Activated T-cell treated with anti-CD3 and anti-CD28 coated beads for 24 hours (primary cell): Measurements from ENCODE around the gene MAOA.
"Not testable (repeated sequence)": the region's sequence is repeated elsewhere in the genome, so short reads cannot be mapped to it uniquely, and the experiment has no call there.

Source experiments
- DNase-seq: peaks from one replicate; pipeline ENCODE4 v3.0.0-alpha.2; 2020; ENCODE audit warnings: low read depth

MAOA gene

DNA sequence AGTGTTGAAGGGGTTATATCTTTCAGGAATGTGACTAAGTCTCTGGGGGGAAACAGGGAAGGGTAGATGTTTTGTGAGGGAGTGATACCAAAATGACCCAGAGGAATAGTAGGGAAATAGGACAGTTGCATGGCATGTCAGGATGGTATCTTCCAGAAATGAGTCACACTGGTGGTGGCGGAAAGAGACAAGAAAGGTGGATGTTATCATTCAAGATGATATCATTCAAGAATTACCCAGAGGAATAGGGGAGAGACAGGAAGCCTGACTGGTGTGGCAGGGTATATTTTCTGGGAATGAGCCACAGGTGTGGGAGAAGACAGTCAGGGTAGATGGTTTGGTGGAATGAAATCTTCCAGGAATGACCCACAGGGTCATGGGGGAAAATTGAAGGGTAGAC is 61.1 kb downstream of the MAOA start:
- DNase-seq: no peak

DNA sequence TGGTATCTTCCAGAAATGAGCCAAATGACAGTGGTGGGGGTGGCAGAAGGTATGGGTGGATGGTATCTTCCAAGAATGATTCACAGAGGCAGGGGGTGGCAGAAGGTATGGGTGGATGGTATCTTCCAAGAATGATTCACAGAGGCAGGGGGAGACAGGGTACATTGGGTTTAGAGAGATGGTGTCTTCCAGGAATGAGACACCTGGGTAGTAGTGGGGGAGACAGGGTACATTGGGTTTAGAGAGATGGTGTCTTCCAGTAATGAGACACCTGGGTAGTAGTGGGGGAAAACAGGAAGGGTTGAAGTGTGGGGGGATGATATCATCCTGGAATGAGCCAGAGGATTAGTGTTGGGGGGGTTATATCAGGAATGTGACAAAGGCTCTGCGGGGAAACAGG is 62.0 kb downstream of the MAOA start:
- no peak for DNase-seq

DNA sequence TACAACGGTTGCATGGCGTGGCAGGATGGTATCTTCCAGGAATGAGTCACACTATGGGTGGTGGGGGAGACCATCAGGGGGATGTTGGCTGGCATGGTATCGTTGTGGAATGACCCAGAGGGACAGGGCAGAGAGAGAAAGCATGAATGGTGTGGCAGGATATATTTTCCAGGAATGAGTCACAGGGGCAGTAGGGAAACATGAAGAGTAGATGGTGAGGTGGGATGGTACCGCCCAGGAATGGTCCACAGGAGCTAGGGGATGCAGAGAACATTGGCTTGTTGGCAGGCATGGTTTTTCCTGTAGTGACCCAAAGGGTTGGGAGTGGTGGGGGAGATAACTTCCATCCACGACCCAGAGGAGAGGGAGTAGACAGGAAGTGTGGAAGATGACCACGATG is 62.4 kb downstream of the MAOA start:
- DNase-seq: no peak

DNA sequence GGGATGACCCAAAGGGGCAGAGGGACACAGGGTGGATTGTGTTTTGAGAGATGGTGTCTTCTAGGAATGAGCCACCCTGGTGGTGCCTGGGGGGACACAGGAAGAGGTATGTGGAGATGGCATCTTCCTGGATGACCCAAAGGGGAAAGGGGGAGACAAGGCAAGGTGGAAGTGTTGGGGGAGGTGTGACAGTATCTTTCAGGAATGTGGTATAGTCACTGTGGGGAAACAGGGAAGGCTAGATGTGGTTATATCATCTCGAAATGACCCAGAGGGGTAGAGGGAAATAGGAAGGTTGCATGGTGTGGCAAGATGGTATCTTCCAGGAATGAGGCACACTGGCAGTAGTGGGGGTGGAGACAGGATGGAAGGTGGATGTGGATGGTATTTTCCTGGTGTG is 62.9 kb downstream of the MAOA start:
- DNase-seq: no peak

- DNase-seq: no peak
Observed at GRCh38 chrX:43720082-43720481, 64.0 kb downstream of the MAOA start.

DNA sequence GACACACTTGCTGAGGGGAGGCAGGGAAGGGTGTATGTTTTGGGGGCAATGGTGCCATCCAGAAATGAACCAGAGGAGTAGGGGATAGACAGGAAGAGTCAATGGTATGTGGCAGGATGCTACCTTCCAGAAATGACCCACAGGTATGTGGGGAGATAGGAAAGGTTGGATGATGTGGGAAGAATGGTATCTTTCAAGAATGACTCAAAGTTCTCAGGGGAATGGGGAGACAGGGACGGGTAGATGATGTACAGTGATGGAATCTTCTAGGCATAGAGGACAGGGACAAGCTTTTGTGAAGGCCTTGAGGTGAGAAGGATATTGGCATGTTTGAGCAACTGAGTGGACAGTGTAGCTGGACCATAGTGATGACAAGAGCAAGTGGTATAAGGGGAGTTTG is 64.9 kb downstream of the MAOA start:
- DNase-seq: no peak

DNA sequence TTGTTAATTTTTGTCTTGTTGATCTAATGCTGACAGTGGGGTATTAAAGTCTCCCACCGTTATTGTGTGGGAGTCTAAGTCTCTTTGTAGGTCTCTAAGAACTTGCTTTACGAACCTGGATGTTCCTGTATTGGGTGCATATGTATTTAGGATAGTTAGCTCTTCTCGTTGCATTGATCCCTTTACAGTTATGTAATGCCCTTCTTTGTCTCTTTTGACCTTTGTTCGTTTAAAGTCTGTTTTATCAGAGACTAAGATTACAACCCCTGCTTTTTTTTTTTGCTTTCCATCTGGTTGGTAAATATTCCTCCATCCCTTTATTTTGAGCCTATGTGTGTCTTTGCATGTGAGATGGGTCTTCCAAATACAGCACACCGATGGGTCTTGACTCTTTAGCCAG is 69.1 kb downstream of the MAOA start:
- DNase-seq: not testable (repeated sequence)

DNA sequence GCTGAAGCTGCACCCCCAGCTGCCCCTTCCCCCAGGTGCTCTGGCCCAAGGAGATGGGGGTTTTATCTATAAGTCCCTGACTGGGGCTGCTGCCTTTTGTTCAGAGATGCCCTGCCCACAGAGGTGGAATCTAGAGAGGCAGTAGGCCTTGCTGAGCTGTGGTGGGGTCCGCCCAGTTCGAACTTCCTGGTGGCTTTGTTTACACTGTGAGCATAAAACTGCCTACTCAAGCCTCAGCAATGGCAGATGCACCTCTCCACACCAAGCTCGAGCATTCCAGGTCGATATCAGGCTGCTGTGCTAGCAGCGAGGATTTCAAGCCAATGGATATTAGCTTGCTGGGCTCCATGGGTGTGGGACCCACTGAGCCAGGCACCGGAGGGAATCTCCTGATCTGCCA is 71.2 kb downstream of the MAOA start:
- not testable (repeated sequence) for DNase-seq

DNA sequence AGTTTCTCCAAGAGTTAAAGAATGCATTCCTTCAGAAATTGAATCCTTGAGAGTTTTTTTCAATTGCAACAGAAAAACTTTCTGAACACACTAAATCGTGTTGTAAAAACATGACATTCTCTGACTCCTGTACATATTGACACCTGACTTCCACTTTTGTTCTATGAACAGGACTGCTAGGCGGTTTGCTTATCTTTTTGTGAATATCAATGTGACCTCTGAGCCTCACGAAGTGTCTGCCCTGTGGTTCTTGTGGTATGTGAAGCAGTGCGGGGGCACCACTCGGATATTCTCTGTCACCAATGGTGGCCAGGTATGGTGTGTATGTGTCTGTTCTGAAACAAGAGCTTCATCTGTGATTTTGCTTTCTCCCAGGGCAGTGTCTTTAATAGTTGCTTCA is 71.9 kb downstream of the MAOA start:
- no peak for DNase-seq

DNA sequence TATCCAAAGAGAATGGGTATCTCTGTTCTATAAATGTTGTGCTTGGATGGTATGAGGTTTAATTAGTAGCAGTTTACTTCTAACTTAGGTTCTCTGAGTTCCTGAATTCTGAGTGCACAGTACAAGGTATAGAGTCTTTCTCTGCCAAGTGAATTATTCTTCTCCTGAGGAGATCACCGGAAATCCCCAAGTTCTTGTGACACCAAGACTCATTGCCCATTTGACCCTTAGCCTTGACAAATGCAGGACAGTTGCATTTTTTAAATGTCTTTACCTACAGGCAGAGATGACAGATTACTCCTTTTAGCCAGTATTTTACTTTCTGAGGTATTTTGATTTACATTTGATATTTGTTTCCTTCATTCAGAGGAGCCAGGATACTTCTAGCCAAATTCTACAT is 72.9 kb downstream of the MAOA start:
- no peak for DNase-seq

GRCh38 chrX:43731086-43731485 is 75.0 kb downstream of the MAOA start:
- no peak for DNase-seq

GRCh38 chrX:43733699-43734098 is 77.6 kb downstream of the MAOA start:
- DNase-seq: no peak

DNA sequence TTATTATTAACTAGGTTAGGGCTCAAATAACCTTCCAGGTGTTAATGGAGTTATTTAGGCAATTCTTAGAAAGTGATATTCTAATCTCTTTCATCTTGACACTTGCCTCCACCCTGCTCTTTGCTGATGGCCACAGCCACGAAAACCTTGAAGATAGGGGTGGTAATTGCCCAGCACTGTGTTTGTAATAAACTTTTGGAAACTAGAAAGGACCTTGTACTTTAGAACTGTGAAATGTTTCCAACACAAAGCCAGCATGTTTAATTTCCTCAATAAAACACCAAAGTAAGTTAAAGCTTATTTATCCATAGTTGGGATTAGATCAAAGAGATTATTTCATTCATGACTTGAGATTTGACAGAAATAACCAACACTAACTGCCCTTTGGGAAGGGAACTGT is 78.3 kb downstream of the MAOA start:
- no peak for DNase-seq

DNA sequence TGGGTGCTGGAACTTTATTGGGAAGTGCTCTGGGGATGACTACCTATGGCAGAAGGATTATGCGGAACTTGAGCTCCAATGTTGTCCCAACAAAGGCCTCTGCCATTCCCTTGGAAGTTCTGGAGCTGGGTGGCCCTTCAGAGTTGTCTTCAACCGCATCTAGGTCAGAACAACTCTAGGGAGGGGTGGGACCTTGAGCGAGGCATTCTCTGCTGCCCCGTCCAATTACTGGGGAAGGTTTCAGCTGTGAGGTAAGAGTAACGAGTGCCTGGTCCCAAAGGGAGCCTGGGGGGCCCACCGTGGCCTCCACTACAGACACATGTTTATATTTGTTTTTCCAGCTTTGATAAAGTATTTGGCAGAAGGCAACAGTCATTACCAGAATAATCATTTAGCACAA is 79.4 kb downstream of the MAOA start:
- DNase-seq: no peak

GRCh38 chrX:43735957-43736356 is 79.9 kb downstream of the MAOA start:
- DNase-seq: no peak

- no peak for DNase-seq
Observed at GRCh38 chrX:43741843-43742573, 85.9 kb downstream of the MAOA start.

DNA sequence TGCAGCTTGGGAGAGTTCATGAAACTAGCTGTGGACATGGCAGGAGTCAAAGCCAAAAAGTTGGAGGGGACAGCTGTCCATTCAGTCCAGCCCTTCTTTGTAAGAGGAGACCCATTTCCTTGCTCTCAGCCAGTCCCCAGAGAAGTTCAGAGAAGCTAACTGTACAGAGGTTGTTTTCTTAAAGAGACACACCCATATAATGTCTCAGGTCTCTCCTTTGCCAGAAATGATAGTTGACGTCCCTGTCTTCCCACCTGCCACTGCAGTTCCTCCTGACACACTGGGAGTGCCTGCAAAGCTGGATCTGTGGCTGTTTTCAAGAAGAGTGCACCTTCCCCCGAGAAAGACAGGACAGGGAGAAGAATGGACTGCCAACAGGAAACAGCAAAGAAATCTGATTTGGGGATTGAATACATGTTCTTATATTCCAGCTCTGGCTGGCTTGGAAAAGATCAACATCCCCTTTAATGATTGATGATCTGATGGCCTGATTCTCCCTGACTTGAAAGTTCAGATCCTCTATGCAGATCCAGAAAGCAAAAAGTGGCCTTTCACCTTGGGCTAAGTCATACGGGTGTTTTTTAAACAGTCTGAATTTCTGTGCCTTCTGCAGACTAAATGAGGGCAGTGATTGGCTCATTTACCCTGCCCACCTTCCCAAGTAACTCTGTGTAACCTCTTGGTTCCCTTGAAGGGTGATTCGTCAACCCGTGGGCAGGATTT is 87.2 kb downstream of the MAOA start:
- DNase-seq: no peak

DNA sequence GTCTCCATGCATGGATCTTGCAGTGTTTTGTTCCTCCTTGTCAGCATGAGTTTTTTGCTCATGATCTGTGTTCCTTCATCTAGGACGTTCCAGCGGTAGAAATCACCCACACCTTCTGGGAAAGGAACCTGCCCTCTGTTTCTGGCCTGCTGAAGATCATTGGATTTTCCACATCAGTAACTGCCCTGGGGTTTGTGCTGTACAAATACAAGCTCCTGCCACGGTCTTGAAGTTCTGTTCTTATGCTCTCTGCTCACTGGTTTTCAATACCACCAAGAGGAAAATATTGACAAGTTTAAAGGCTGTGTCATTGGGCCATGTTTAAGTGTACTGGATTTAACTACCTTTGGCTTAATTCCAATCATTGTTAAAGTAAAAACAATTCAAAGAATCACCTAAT is 88.2 kb downstream of the MAOA start:
- DNase-seq: no peak

DNA sequence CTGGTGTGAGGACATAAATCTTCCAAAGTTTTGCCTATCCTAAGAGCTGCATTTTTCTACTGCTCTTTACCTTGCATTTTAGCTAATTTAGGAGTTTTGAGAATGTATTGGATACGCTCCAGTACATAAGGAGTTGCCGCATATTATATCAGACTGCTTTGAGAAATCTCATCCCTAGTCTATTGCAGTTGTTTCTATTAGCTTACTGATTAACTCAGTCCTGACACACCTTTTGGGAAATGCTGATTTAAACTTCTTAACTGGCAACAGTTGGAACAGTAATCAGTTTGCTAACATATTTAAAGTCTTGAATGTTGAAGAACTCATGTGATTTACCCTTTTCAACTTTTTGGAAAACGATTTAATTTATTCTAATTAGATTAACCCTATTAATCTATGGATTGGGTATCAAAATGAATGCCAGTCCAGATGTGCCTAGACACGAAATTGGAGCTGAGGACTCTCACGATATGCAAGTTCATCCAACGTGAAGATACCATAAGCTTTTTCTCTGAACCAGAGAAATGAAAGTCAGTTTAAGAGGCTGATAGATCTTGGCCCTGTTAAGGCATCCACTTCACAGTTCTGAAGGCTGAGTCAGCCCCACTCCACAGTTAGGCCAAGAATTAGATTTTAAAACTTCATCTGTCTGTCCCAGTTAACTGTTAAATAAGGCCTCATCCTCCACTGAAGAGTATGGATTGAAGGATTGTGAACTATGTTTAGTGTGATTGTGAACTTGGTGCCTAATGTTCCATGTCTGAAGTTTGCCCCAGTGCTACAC is 90.0 kb downstream of the MAOA start:
- no peak for DNase-seq

- DNase-seq: no peak
Observed at GRCh38 chrX:43747476-43747875, 91.4 kb downstream of the MAOA start.

GRCh38 chrX:43750248-43750676 is 94.2 kb downstream of the MAOA start:
- peak; percentile 1 for DNase-seq

GRCh38 chrX:43753637-43754036 is 97.5 kb downstream of the MAOA start:
- no peak for DNase-seq

DNA sequence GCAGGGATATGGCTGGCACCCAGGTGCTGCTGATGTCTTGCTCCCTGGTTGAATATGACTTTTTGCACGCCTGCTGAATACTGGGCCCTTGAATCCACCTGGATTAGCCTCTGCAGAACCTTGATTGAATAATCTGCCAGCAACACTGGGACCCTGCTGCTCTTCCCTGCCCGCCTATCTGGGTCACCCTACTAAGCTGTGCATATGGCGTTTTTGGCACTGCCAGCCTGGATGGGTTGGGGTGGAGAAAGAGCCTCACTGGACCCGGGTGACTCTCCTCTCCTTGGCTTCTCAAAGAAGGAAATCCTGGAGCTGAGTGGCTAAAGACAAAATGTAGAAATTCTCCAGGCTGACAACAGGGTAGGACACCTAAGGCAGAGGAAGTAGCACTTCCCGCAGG is 100.0 kb downstream of the MAOA start:
- no peak for DNase-seq
